B cell (primary cell): ENCODE measurements around the gene PTAR1. TPM values are rescaled to one million over a fixed set of nuclear protein-coding genes. Genes with fewer than 3 reads are reported as not detected.
A peak's percentile ranks its signal among the peaks of the same experiment; 100 is the strongest.

Experiments used
- ATAC-seq: fragments of 200-7000 bp; cut with Tn5 transposase; one replicate; pipeline ENCODE4 v1.10.0; 2021; ENCODE audit warnings: low read depth, mild to moderate bottlenecking, moderate number of reproducible peaks, moderate library complexity
- CTCF ChIA-PET: fragments of 350-600 bp; sonication (Branson Sonifier 250); formaldehyde crosslinking; loops from one replicate; lab custom pipeline; 2021; ENCODE audit warnings: antibody characterized with exemption, inconsistent platforms; lab: Charles Lee
- POLR2A ChIA-PET: fragments of 350-600 bp; sonication (Branson Sonifier 250); formaldehyde crosslinking; loops from one replicate; lab custom pipeline; 2021; ENCODE audit warnings: antibody characterized with exemption; lab: Charles Lee
- DNase-seq: peaks from one replicate; pipeline ENCODE4 v3.0.0; 2013
- H2AFZ ChIP-seq: 2 replicates; pipeline ENCODE4 v1.6.1; 2012; ENCODE audit warnings: mild to moderate bottlenecking, low read depth, low read length; ENCODE audit not compliant: insufficient read depth, poor library complexity, severe bottlenecking
- H3K27ac ChIP-seq, 2 donors: 1 replicate in 1 of 2; 2 replicates in 1 of 2; pipeline ENCODE4 v1.5.1; 2012 to 2013; ENCODE audit warnings: low read length in 2 of 2, mild to moderate bottlenecking in 2 of 2, moderate library complexity in 1 of 2
- H3K27me3 ChIP-seq, 4 experiments: fragments of 200-600 bp in 1 of 4; sonication (generic) in 1 of 4; replicated peaks in 1 of 4; 1 replicate in 2 of 4; 2 replicates in 2 of 4; pipeline versions ENCODE4 v1.6.1 to v1.7.0; 2013 to 2016; ENCODE audit warnings: low read length in 3 of 4, mild to moderate bottlenecking in 2 of 4, mixed read lengths in 1 of 4, moderate library complexity in 1 of 4; ENCODE audit not compliant: insufficient read depth in 4 of 4, control insufficient read depth in 3 of 4; ENCODE audit errors: control extremely low read depth in 1 of 4
- H3K36me3 ChIP-seq, 2 experiments: replicated peaks in 1 of 2; 1 replicate in 1 of 2; 2 replicates in 1 of 2; pipeline versions ENCODE4 v1.6.1 to v1.7.1; 2013; ENCODE audit warnings: low read length in 1 of 2; ENCODE audit not compliant: insufficient read depth in 2 of 2, control insufficient read depth in 1 of 2; ENCODE audit errors: control extremely low read depth in 1 of 2, extremely low read depth in 1 of 2
- H3K4me1 ChIP-seq, 2 donors: fragments of 200-600 bp in 1 of 2; sonication (generic) in 1 of 2; 1 replicate in 1 of 2; 2 replicates in 1 of 2; pipeline versions ENCODE4 v1.5.1 to v1.6.1; 2013 to 2017; ENCODE audit warnings: low read length in 2 of 2; ENCODE audit not compliant: control insufficient read depth in 2 of 2, insufficient read depth in 2 of 2
- H3K4me2 ChIP-seq: replicated peaks from 2 replicates; pipeline ENCODE3; 2012; ENCODE audit warnings: mild to moderate bottlenecking, low read depth, low read length; ENCODE audit not compliant: poor library complexity, severe bottlenecking
- H3K4me3 ChIP-seq, 5 experiments: fragments of 200-600 bp in 1 of 5; sonication (generic) in 1 of 5; 1 replicate in 3 of 5; 2 replicates in 2 of 5; pipeline versions ENCODE4 v1.5.1 to v1.7.0; 2011 to 2016; ENCODE audit warnings: low read length in 4 of 5, mild to moderate bottlenecking in 4 of 5, low read depth in 2 of 5, control low read depth in 1 of 5, moderate library complexity in 1 of 5; ENCODE audit not compliant: insufficient read depth in 1 of 5; ENCODE audit errors: control extremely low read depth in 1 of 5, extremely low read depth in 1 of 5
- H3K79me2 ChIP-seq: fragments of 200-600 bp; sonication (generic); one replicate; pipeline ENCODE4 v1.6.0; 2016; ENCODE audit warnings: low read length; ENCODE audit not compliant: control insufficient read depth, insufficient read depth
- H3K9ac ChIP-seq: fragments of 200-600 bp; sonication (generic); 2 replicates; pipeline ENCODE4 v1.6.1; 2017; ENCODE audit warnings: mild to moderate bottlenecking, low read length, moderate library complexity
- H3K9me3 ChIP-seq, 3 donors: one replicate each; pipeline versions ENCODE4 v1.6.1 to v1.7.1; 2013; ENCODE audit warnings: low read length in 2 of 3; ENCODE audit not compliant: control insufficient read depth in 2 of 3, insufficient read depth in 1 of 3; ENCODE audit errors: control extremely low read depth in 1 of 3
- H4K20me1 ChIP-seq: 2 replicates; pipeline ENCODE4 v1.6.0; 2012; ENCODE audit warnings: mild to moderate bottlenecking, low read length; ENCODE audit not compliant: insufficient read depth, control insufficient read depth, poor library complexity, severe bottlenecking
- H3K27ac Mint-ChIP-seq: one replicate; pipeline ENCODE4 v1.8.0; 2021; ENCODE audit warnings: mixed read lengths
- H3K27me3 Mint-ChIP-seq: one replicate; pipeline ENCODE4 v1.8.0; 2021; ENCODE audit warnings: mixed read lengths
- H3K4me1 Mint-ChIP-seq: one replicate; pipeline ENCODE4 v1.8.0; 2021; ENCODE audit warnings: mixed read lengths
- H3K4me3 Mint-ChIP-seq: one replicate; pipeline ENCODE4 v1.8.0; 2021; ENCODE audit warnings: mixed read lengths
- H3K9me3 Mint-ChIP-seq: one replicate; pipeline ENCODE4 v1.8.0; 2022; ENCODE audit warnings: mixed read lengths; ENCODE audit not compliant: insufficient read depth
- EZH2 ChIP-seq: IDR thresholded peaks from 2 replicates; pipeline ENCODE4 v1.6.1; 2012; ENCODE audit warnings: borderline replicate concordance, low read depth, mild to moderate bottlenecking, moderate library complexity, low read length; ENCODE audit not compliant: insufficient read depth, poor library complexity, severe bottlenecking
- WGBS: methylation state at CpG from one replicate; pipeline ENCODE4 v1.1.5; 2013; ENCODE audit warnings: missing lambda C conversion rate; ENCODE audit not compliant: insufficient coverage; 5-methylcytosine and 5-hydroxymethylcytosine counted together
- intact Hi-C: fragments of 100-400 bp; cut with micrococcal nuclease; formaldehyde crosslinking; loops from one replicate; pipeline ENCODE4 v1.10.0; 2022
- polyA plus RNA-seq: library from polyadenylated mRNA; depleted of rRNA; stranded (reverse); fragments of >200 nt; gene quantifications from 2 replicates; pipeline ENCODE4 v1.2.3, GENCODE V29; 2012
- total RNA-seq, 2 donors: library from RNA; stranded (reverse); fragments of 120-200 nt in 1 of 2; gene quantifications; 1 replicate in 1 of 2; 2 replicates in 1 of 2; pipeline versions ENCODE4 v1.2.3 to v1.2.4, GENCODE V29; 2013 to 2022
- TF ChIP-seq, protein P1 (sequence below): fragments of 200-600 bp; IDR thresholded peaks from one replicate; pipeline ENCODE4 v1.8.0; 2022; ENCODE audit warnings: antibody characterized with exemption, mild to moderate bottlenecking

PTAR1 gene
- total and polyA plus RNA-seq, 2 donors (not counting 1 experiment from before 2014, with no cell fraction given) = 20.5 to 72.1 TPM

GRCh38 chr9:69746859-69747560, 12.8 kb downstream of the PTAR1 start:
- DNase-seq = no peak
- H3K4me2 ChIP-seq = no peak overlapping the region
- H3K9me3 ChIP-seq = no peaks in the 10 kb centered on the region
- H3K79me2 ChIP-seq = peaks cover 16% of the 10 kb centered on the region
- peaks cover 7 to 9% of the 10 kb centered on the region in 2 donors for H3K4me1 ChIP-seq
- 38% methylated on average over 1 of the region's 3 CpGs for WGBS
- intact Hi-C loops = no loop called here
- H3K36me3 ChIP-seq = peaks cover 0 to 37% of the 10 kb centered on the region in 2 experiments
- no peak overlapping the region for H3K4me3 Mint-ChIP-seq
- H3K27me3 ChIP-seq = no peaks in the 10 kb centered on the region
- H4K20me1 ChIP-seq = peaks cover 30% of the 10 kb centered on the region
- no peak overlapping the region for H3K27ac Mint-ChIP-seq
- H3K27me3 Mint-ChIP-seq = no peaks in the 10 kb centered on the region
- no peak overlapping the region for H3K27ac ChIP-seq
- no peak overlapping the region for H3K4me3 ChIP-seq
- peaks cover 39% of the 10 kb centered on the region for H3K4me1 Mint-ChIP-seq
- no peaks in the 10 kb centered on the region for H3K9me3 Mint-ChIP-seq
- H2AFZ ChIP-seq = no peak overlapping the region
- no peak for ATAC-seq
- ChIA-PET CTCF (no interaction called here), POLR2A (no interaction called here)
- H3K9ac ChIP-seq = no peak overlapping the region
- TF ChIP-seq, protein P1, sequence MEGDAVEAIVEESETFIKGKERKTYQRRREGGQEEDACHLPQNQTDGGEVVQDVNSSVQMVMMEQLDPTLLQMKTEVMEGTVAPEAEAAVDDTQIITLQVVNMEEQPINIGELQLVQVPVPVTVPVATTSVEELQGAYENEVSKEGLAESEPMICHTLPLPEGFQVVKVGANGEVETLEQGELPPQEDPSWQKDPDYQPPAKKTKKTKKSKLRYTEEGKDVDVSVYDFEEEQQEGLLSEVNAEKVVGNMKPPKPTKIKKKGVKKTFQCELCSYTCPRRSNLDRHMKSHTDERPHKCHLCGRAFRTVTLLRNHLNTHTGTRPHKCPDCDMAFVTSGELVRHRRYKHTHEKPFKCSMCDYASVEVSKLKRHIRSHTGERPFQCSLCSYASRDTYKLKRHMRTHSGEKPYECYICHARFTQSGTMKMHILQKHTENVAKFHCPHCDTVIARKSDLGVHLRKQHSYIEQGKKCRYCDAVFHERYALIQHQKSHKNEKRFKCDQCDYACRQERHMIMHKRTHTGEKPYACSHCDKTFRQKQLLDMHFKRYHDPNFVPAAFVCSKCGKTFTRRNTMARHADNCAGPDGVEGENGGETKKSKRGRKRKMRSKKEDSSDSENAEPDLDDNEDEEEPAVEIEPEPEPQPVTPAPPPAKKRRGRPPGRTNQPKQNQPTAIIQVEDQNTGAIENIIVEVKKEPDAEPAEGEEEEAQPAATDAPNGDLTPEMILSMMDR = no peak
- no peak for TF ChIP-seq EZH2

DNA sequence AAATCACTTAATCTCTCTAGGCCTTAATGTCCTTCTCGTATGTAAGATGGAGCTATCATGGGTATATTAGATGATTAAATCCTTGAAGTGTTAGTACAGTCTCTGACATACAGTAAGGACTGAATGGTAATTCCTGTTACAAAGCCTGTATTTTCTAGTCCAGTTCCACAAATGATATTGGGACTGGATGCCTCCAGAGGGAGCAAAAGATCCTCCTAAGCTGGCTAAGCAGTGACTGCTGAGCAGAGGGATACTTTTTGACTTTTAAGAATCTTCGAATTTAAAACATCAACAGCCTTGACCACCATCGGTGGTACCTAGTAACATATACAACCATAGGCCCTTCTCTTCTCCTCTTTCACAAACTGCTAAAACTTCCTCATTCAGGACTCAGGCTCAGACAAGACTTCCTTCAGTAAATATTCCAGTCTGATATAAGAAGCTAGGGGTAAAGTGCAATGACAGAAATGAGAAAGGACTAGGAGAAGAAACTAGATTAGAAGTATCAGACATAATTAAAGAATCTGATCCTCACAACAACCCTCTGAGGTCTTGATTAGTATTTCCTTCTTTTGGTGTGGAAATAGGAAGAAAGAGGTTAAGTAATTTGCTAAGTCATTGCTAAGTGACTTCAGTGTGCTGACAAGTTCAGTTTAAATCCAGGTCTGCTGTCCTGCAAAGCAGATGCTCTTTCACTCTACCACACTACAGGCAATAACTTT, 13.9 kb downstream of the PTAR1 start:
- no peak for DNase-seq
- Histone ChIP-seq H3K4me1 (peaks cover 7 to 9% of the 10 kb centered on the region in 2 donors), H3K79me2 (peaks cover 16% of the 10 kb centered on the region), H3K9me3 (no peaks in the 10 kb centered on the region), H3K4me3 (no peak overlapping the region), H2AFZ (no peak overlapping the region), H3K36me3 (peaks cover 0 to 37% of the 10 kb centered on the region in 2 experiments), H3K27ac (peak overlapping the region in 1 of 2 donors; percentile 24), H4K20me1 (peaks cover 30% of the 10 kb centered on the region), H3K4me2 (no peak overlapping the region), H3K27me3 (no peaks in the 10 kb centered on the region), H3K9ac (no peak overlapping the region)
- no peak overlapping the region for H3K27ac Mint-ChIP-seq
- H3K9me3 Mint-ChIP-seq = no peaks in the 10 kb centered on the region
- TF ChIP-seq, protein P1 = no peak
- TF ChIP-seq EZH2 = no peak
- H3K27me3 Mint-ChIP-seq = no peaks in the 10 kb centered on the region
- intact Hi-C loops = no loop called here
- no peak overlapping the region for H3K4me3 Mint-ChIP-seq
- ChIA-PET POLR2A (no interaction called here), CTCF (no interaction called here)
- no peak for ATAC-seq
- 8% methylated on average over 2 of the region's 3 CpGs for WGBS
- H3K4me1 Mint-ChIP-seq = peaks cover 39% of the 10 kb centered on the region
